ENCODE measurements around the gene MATN3. TPM values are rescaled to one million over a fixed set of nuclear protein-coding genes. Genes with fewer than 3 reads are reported as not detected.

MATN3 gene
- total and polyA plus RNA-seq, 2 of the 13 experiments (the other 11 are each of a cell fraction or from before 2014, with no cell fraction given) = 36.1 to 208 TPM

GRCh38 chr2:19990416-19990728 is 22.1 kb downstream of the MATN3 start (continued):
- TF ChIP-seq MAZ (IDR thresholded peaks at IDR 0.05; ENCODE audit: borderline replicate concordance, low read depth, low read length) = no peak
- peak; percentile 15; the same call in 1 of the 2 replicates for TF ChIP-seq MAZ (CRISPR knock-in tag; IDR thresholded peaks at IDR 0.05; ENCODE audit: low read depth)
- no peak for TF ChIP-seq ARID3A (IDR thresholded peaks at IDR 0.05; ENCODE audit: low read depth, low read length)
- no peak for TF ChIP-seq RAD51 (IDR thresholded peaks at IDR 0.05; ENCODE audit: borderline replicate concordance)
- no peak for TF ChIP-seq TRAFD1 (CRISPR knock-in tag; IDR thresholded peaks at IDR 0.05; ENCODE audit: borderline replicate concordance)
- TF ChIP-seq HES4 (CRISPR knock-in tag; IDR thresholded peaks at IDR 0.05; ENCODE audit: borderline replicate concordance) = no peak
- peak; percentile 24; the same call in 1 of the 2 replicates for TF ChIP-seq RBFOX2 (IDR thresholded peaks at IDR 0.05; ENCODE audit: low read depth, low read length)
- TF ChIP-seq KAT7 (CRISPR knock-in tag; IDR thresholded peaks at IDR 0.05; ENCODE audit: borderline replicate concordance) = no peak
- no peak for TF ChIP-seq GMEB2 (CRISPR knock-in tag; IDR thresholded peaks at IDR 0.05; ENCODE audit: low read depth)
- 0 out of 2 replicates have a peak, but pooled peaks have one; percentile 37 for TF ChIP-seq ZNF329 (CRISPR knock-in tag; IDR thresholded peaks at IDR 0.05; ENCODE audit: low read depth)
- TF ChIP-seq ZFP37 (CRISPR knock-in tag; IDR thresholded peaks at IDR 0.05; ENCODE audit: borderline replicate concordance) = no peak; the same call in 1 of the 2 replicates
- TF ChIP-seq ZBTB42 (CRISPR knock-in tag; IDR thresholded peaks at IDR 0.05) = no peak
- TF ChIP-seq KLF16 (CRISPR knock-in tag; IDR thresholded peaks at IDR 0.05) = peak; percentile 3 to 7; a peak in 1 of 4 replicates
- peak; percentile 23 for TF ChIP-seq ARID2 (CRISPR knock-in tag; IDR thresholded peaks at IDR 0.05; ENCODE audit: borderline replicate concordance)
- TF ChIP-seq HINFP (CRISPR knock-in tag; IDR thresholded peaks at IDR 0.05; ENCODE audit: low read depth) = no peak
- peak; percentile 4; the same call in 1 of the 2 replicates for TF ChIP-seq ZSCAN9 (CRISPR knock-in tag; IDR thresholded peaks at IDR 0.05; ENCODE audit: borderline replicate concordance)
- TF ChIP-seq MYC (CRISPR knock-in tag; IDR thresholded peaks at IDR 0.05; ENCODE audit: borderline replicate concordance) = no peak

All from HepG2 (cell line).